Activated CD4-positive, alpha-beta T cell treated with anti-CD3 and anti-CD28 coated beads, Interleukin-2, amount 50 U/mL, for 4 hours (primary cell): Measurements from ENCODE around the gene ATXN2L.
A peak's percentile ranks its signal among the peaks of the same experiment; 100 is the strongest.
"Not testable (repeated sequence)": the region's sequence is repeated elsewhere in the genome, so short reads cannot be mapped to it uniquely, and the experiment has no call there.

Source experiments
- DNase-seq, 2 experiments: peaks; one replicate each; pipeline ENCODE4 v3.0.0-alpha.2; 2020

The ATXN2L gene

DNA sequence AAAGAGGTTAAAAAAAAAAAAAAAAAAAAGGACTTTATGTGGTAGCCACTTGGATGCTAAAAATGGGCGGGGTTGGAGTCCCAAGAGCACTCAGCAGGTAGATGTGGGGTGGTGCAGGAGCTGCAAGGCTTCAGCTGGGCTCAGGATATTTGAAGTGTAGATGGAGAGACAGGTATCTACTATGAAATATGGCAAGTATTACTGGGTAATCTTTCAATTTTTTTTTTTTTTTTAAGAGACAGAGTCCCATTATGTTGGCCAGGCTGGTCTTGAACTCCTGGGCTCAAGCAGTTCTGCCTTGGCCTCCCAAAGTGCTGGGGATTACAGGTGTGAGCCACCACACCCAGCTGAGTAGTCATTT lies 15.7 kb downstream of the ATXN2L start:
- DNase-seq, result no peak

DNA sequence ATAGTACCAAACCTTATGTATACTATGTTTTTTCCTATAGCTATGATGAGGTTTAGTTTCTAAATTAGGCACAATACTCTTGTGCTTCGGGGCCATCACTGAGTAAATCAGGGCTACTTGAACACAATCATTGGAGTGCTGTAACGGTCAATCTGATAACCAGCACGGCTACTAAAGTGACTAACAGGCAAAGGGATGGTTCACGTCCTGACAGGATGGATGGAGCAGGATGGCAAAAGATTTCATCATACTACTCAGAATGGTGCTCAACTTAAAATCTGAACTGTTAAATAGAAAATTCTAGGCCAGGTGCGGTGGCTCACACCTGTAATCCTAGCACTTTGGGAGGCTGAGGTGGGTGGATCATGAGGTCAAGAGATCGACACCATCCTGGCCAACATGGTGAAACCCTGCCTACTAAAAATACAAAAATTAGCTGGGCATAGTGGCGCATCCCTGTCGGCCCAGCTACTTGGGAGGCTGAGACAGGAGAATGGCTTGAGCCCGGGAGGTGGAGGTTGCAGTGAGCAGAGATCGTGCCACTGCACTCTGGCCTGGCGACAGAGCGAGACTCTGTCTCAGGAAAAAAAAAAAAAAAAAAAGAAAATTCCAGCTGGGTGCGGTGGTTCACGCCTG lies 16.3 kb downstream of the ATXN2L start:
- DNase-seq, result no peak

DNA sequence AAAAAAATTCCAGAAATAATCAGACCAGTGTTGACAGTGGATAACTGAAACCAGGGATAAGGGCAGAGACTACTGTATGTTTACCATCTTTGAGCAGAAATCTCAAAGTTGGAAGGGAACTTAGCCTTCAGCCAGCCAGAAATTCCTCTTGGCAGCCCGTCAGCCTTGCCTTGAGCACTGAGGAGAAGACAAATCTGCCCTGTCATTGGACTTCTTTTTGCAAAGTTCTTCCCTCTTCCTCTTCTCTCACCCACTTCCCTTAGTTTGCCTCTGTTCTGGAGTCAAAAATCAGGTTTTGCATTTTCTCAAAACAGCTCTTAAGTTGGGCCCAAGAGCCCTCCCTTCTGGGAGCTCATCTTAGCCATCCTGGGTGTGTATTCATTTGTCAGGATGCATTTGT lies 17.1 kb downstream of the ATXN2L start:
- DNase-seq, result no peak

DNA sequence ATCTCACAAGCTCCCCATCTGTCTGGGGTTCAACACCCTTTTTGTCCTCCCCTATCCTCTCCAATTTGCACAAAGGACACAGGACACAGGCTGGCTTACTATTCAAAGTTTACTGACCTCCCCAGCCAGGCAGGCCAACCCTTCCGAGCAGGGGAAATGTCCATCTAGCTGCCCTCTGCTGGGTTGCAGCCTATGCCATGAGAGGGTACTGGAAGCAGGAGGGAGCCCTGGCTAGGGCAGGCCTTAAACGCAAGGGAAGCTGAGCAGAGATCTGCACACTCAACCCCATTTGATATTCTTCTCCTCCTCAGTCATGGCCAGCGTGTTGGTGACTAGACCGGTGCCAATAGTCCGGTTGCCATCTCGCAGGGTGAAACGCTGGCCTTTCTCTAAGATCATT lies 19.9 kb downstream of the ATXN2L start:
- DNase-seq, result no peak

DNA sequence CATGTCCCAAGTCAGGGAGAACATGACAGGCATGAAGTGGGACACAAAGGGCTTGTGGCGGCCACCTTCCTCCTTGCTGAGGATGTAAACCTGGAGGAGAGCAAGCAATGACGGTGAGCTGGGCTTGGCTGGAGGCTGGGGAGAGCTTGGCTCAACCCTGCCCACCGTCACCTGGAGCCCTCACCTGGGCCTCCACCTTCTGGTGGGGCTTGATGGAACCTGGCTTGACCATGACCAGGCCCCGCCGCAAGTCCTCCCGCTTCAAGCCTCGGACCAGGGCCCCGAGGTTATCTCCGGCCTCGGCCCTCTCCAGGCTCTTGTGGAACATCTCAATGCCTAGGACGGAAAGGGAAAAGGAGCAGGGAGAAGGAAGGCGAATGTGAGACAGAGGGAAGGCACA lies 21.0 kb downstream of the ATXN2L start:
- DNase-seq, result no peak

DNA sequence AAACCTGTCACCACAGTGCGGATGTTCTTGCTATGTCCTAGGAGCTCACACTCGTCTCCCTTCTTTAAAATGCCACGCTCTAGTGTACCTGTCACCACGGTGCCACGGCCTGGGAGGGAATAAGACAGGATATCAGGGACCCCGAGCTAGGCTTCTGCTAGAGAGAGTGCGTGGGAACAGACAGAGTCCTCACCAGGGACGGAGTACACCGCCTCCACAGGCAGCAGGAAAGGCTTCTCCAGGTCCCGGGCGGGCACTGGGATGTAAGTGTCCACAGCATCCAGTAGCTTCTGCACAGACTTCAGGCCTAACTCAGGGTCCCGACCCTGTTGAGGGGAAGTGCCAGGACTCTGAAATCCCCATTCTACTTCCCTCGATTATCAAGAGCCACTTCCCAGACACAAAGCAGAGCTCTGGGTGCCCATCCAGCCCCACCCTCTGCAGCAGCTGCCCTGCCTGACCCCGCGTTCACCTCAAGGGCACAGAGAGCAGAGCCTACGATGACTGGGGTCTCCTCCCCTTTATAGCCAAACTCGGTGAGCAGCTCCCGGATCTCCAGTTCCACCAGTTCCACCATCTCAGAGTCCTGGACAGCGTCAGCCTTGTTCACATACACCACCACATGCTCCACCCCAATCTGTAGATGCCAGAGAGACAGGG lies 21.6 kb downstream of the ATXN2L start:
- no peak for DNase-seq

DNA sequence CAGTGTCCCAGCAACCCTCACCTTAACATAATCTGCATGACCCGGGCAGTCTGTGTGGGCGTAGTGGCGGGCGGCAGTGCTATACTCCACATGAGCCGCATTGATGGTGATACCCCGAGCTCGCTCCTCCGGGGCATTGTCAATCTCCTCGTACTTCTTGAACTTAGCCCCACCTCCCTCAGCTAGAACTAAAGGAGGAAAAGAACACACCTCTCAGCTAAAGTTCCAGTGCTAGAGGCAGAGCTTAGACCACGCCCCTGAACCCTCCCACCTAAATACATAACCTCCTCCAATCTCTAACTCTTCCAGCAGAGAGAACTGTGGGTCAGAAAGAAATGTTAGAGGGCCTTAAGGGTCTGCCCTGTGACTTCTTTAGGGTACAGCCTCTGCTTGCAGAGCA lies 22.5 kb downstream of the ATXN2L start:
- peak in 1 of 2 experiments; percentile 39 for DNase-seq

DNA sequence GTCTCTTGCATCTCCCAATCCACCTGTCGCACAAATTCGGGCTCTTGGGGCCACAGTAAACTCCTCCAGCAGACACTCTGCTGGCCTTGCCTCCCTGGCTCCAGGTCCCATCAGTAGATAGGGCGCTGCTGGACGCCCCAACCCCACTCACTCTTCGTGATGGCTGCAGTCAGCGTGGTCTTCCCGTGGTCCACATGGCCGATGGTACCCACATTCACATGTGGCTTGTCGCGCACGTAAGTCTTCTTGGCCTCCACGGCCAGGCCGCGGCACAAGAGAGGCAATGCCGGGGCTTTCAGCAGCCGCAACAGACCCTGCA lies 22.9 kb downstream of the ATXN2L start:
- DNase-seq, result no peak

DNA sequence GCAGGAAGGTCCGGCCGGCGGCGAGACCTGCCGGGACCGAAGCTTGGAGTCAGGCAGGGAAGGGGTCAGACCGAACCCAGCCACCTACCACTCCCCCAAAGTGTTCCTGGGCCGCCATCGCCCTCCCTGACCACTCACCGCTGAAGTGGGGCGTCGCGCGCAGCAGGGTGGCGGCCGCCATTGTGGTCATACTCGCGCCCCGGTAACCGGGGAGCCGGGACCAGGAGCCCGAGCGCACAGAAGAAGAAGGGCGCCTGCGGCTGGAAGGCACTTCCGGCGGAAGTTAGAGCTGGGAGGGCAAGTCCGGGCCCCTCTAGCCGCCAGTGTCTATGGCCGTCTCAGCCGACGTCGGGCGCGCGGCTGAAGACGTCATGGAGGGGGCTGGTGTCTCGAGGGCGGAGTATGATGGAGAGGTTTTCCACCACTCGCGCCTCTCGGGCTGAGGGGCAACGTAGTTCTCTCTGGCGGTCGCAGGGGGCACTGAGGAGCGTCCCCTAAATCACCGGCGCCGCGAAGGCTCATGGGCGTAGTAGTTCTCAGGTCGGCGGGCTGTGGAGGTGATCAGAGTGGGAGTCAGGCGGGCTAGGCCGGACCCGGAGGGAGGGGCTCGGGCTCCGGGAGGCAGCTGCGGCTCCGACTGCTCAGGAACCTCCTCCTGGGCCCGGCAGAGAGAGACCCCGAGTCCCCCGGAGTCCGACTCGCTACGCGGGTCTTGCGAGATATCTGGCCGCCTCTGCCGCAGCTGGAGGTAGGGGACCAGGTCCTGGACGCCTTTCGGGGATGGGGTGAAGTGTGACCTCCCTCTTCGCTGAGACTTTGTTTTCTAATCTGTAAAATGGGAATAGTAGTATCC lies 23.5 kb downstream of the ATXN2L start, which contains the start of gene TUFM:
TUFM (minus strand) TSS at position 269 of the 853 bp plus-strand sequence; CDS start at position 190, 79 bp downstream.
- DNase-seq, result peak; percentile 97 to 98

DNA sequence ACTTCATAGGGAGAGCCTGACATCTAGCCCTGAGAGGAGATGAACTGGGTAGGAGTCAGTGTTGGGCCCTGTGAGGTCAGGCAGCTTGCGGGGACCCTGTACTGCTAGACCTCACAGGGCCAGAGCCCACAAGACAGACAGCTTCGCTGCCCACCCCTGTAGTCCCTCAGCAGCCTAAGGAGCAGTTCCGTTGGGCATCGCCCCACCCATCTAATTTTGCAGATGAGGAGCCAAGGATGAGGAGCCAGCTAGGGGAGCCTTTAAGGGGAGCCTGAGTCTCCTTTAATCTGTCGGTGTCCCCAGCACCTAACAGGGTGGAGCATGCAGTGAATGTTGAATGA lies 24.1 kb downstream of the ATXN2L start:
- no peak for DNase-seq

DNA sequence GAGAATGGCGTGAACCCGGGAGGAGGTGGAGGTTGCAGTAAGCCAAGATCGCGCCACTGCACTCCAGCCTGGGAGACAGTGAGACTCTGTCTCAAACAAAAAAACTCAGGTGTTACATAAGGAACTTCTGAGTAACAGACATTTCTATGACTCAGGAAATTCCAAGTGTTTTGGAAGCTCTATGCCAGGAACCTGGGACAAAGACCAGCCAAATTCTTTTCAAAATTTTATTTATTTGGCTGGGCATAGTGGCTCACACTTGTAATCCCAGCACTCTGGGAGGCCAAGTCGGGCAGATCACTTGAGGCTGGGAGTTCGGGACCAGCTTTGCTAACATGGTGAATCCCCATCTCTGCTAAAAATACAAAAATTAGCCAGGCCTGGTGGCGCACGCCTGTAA lies 35.6 kb downstream of the ATXN2L start:
- DNase-seq, result no peak

DNA sequence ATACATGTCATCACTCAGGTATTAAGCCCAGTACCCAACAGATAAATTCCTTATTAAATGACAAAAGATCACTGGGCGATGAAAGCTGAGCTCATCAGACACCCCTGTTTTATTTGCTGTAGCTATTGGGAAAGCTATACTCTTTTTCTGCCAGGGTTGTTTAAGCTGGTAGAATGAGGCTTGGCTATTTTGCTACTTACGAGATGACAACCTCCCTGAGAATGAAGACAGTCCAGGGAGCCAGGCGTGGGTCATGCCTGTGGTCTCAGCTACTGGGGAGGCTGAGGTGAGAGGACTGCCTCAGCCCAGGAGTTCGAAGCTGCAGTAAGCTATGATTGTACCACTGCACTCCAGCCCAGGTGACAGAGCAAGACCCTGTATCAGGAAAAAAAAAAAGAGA lies 36.5 kb downstream of the ATXN2L start:
- no peak for DNase-seq

DNA sequence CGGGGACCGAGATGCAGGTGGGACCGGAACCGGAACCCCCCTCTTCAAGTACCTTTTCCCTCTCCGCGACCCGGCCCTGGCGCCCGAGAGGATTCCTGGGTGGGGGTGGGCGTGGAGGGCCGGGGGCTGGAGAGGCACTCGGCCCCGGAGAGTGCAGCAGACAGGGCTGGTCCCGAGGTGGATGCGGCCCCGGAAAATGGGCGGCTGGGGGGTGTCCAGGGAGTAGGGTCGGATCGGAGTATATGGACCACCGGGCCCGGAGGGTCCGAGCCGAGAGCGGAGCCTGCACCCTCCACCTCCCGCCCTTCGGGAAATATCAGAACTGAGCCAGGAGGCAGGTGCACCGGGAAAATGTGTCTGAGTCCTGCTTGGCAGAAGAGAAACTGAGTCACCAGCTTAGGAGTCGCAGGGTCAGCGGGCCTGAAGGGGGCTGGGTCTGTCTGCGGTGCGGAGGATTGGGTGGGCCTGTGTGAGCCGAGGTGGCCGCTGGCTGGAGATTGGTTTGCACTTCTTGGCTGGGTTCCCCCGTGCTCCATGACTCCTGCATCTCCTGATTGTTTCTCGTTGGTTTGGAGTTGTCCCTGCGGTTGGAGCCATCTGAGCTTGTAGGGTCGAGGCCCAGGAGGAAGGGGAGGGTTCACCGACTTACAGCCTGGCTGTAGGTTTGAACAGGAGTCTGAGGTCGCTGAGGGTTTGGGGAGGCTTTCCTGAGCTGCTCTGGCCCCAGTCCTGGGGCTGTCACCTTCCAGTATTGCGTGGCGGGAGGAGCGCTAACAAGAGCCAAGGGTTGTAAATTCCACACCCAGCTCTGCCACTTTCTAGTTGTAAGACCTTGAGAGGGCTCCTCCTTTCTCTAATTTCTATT lies 41.4 kb downstream of the ATXN2L start:
- DNase-seq, result no peak

DNA sequence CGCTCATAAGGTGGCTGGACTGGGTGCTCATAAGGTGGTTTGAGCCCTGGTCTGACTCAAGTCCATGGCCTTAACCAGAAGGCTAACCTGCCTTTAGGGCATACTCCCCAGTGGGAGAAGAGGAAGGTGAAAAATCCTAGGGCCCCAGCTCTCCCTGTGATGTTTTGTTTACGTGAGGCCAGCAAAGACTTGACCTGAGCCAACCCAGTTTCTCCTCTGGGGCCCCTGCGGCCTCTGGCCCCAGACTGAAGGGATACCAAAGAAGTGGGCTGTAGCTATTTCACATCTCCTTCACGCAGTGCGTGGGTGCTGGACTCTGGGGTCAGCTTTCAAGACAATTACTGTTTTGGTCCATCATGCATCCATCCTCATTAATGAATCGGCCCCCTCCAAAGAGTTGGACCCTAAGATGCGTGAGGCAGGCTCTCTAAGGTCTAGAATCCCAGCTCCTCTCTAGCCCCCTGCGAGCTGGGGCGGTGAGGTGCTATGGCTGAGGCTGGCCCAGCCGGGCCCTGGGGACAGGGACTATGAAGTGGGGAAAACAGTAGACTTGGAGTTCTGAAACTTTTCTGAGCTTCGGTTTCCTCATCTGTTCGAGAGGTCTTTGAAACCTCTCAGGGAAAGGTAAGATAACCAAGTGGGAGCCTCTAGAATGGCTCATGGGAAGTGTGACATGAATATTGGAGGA lies 42.3 kb downstream of the ATXN2L start:
- DNase-seq, result no peak

DNA sequence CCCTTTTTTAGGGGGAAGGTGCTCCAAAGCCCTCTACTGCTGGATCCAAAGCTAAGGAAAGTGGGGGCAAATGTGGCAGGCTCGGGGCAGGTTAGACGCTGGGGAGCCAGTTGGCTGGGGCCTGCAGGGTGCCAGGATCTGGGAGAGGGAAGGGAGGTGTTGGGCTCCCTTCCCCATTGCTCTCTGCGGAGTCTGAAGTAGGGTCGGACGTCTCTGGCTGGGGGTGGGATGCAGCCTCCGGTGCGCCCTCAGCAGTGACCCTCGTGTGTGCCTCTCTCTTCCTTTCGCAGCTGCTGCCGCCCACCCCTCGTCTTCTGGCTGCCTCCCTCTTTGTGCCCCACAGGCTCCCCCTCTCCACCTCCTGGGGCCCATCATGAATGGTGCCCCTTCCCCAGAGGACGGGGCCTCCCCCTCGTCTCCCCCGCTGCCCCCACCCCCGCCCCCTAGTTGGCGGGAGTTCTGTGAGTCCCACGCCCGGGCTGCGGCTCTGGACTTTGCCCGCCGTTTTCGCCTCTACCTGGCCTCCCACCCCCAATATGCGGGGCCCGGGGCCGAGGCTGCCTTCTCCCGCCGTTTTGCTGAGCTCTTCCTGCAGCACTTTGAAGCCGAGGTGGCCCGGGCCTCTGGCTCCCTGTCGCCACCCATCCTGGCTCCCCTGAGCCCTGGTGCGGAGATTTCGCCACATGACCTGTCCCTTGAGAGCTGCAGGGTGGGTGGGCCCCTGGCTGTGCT lies 43.1 kb downstream of the ATXN2L start:
- DNase-seq, result no peak

DNA sequence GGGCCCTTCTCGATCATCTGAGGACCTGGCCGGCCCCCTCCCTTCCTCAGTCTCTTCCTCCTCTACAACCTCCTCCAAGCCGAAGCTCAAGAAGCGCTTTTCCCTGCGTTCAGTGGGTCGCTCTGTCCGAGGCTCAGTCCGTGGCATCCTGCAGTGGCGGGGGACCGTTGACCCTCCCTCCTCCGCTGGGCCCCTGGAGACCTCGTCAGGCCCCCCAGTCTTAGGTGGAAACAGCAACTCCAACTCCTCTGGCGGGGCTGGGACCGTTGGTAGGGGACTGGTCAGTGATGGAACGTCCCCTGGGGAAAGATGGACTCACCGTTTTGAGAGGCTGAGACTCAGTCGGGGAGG lies 43.6 kb downstream of the ATXN2L start:
- DNase-seq, result no peak

DNA sequence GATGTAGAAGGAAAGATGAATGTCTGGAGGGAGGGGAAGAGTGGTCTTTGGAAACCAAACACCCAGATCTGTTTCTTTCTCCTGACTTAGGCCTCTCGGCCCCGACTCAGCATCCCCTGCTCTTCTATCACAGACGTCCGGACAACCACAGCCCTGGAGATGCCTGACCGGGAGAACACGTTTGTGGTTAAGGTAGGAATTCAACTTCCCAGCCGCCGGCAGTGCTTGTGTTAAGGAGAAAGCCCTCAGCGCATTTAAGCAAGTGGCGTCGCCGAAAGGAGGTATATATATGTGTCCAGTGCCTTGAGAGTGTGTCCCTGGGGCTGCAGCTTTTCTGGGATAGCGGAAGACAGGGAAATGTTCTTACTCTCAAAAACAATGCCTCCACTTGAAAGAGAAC lies 44.4 kb downstream of the ATXN2L start:
- no peak for DNase-seq

DNA sequence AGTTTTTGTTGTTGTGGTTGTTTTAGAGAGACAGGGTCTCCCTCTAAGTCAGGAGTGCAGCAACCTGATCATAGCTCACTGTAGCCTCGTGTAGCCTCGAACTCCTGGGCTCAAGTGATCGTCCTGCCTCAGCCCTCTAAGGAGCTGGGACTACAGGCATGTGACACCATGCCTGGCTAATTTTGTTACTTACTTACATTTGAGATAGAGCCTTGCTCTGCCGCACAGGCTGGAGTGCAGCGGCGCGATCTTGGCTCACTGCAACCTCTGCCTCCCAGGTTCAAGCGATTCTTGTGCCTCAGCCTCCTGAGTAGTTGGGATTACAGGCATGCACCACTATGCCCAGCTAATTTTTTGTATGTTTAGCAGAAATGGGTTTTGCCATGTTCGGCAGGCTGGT lies 44.8 kb downstream of the ATXN2L start:
- not testable (repeated sequence) for DNase-seq

DNA sequence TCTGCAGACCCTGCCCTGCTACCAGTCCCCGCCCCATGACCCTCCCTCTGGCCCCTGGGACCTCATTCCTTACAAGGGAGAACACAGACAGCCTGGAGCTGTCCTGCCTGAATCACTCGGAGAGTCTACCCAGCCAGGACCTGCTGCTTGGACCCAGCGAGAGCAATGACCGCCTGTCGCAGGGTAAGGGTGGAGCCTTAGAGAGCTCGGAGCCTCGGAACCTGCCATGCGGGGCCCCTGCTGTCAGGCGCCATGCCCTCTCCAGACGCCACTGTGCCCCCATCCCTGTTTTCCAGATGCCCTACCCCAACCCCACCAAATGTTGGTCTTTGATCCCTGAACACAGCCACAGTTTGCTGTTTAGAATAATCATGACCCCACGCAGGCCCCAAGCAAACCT lies 46.4 kb downstream of the ATXN2L start:
- no peak for DNase-seq

DNA sequence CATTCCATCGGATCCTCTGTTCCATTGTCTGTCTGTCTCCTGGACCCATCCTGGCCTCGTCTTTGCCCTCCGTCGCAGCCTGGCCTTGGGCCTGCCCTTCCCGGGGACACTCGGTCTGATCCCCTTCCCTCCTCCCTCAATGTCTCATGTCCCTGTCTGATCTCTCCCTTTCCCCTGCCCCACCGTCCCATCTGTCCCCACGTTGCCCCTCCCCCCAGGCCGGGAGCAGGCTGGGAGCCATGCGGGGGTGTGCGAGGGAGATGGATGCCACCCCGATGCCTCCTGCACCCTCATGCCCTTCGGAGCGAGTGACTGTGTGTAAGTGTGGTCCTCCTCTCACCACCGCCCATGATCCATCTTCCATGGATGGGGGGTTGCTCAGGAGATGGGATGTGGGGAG lies 50.2 kb downstream of the ATXN2L start:
- no peak for DNase-seq

DNA sequence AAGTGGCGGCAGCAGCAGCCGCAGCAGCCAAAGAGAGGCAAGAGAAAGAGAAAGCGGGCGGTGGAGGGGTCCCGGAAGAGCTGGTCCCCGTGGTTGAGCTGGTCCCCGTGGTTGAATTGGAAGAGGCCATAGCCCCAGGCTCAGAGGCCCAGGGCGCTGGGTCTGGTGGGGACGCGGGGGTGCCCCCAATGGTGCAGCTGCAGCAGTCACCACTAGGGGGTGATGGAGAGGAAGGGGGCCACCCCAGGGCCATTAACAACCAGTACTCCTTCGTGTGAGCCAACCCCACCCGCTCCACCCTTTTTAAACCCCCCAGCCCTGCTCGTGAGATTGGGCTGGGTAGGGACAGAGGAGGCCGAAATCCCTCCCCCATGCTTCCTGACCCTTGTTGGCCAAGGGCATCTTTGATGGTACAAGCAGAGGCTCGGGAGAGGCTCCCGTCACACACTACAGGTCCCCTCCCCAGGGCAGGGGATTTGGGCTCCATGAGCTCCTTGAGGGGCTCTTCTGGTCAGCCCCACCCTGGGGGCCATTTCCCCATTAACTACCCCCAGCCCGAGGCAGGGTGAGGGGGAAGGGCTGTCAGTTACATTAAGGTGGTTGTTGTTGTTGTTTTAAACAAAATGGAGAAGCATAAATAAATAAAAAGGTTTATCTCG lies 50.9 kb downstream of the ATXN2L start:
- peak; percentile 44 to 55 for DNase-seq

DNA sequence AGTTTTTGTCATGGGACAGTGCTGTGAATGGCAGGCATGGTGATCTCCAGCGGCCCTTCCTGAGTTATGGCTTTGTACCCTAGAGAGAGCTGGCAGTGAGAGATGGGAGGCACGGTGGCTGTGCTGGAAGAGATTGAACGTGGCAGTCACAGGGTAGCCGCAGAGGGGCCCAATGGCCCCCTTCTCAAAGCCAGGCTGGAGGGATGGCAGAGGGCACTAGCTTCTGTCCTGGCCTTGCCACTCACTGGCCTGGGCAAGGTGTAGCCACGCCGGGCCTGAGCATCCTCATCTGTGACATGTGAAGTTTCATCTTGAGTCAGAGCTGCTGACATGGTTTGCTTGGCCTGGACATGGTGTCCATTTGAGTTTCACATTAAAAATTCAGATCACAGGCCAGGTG lies 51.6 kb downstream of the ATXN2L start:
- no peak for DNase-seq
